ENCODE measurements around the gene BTBD19. TPM values are rescaled to one million over a fixed set of nuclear protein-coding genes. Genes with fewer than 3 reads are reported as not detected.

Gene BTBD19
- total and polyA plus RNA-seq, 2 of the 8 experiments (the other 6 are each of a cell fraction or from before 2014, with no cell fraction given), result 1.1 TPM

DNA sequence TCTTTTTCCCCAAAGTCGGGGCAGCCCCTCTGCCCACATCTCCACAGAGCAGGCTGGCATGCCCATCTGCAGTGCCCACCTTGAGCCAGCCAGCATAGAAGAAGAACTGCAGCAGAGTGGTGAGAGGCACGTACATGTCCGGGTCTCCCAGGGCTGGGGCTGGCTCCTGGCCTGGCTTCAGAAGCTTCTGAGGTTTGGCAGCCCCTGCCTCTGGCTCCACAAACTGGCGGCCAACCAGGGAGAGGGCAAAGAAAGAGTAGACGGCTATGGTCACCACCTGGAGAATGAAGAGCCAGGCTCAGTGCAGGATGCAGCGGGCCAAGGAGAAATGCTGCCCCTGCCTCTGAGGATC is 23.3 kb upstream of the BTBD19 start (continued):
- TF ChIP-seq, protein P1, sequence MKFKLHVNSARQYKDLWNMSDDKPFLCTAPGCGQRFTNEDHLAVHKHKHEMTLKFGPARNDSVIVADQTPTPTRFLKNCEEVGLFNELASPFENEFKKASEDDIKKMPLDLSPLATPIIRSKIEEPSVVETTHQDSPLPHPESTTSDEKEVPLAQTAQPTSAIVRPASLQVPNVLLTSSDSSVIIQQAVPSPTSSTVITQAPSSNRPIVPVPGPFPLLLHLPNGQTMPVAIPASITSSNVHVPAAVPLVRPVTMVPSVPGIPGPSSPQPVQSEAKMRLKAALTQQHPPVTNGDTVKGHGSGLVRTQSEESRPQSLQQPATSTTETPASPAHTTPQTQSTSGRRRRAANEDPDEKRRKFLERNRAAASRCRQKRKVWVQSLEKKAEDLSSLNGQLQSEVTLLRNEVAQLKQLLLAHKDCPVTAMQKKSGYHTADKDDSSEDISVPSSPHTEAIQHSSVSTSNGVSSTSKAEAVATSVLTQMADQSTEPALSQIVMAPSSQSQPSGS (IDR thresholded peaks at IDR 0.05; ENCODE audit: low read length), result no peak
- TF ChIP-seq CBX8 (IDR thresholded peaks at IDR 0.05; ENCODE audit: borderline replicate concordance, low read depth, low read length) (no peak), CEBPB (IDR thresholded peaks at IDR 0.05; ENCODE audit: low read depth, low read length) (no peak), YY1 (IDR thresholded peaks at IDR 0.05; ENCODE audit: low read depth, low read length) (no peak), EP300 (IDR thresholded peaks at IDR 0.05; ENCODE audit: borderline replicate concordance in 1 of 2, low read depth in 2 of 2, low read length in 2 of 2) (no peak)

Data from H1 (cell line).